ENCODE results near the gene STIM1. TPM values are rescaled to one million over a fixed set of nuclear protein-coding genes. Genes with fewer than 3 reads are reported as not detected.
"Not testable (repeated sequence)": the region's sequence is repeated elsewhere in the genome, so short reads cannot be mapped to it uniquely, and the experiment has no call there.

The STIM1 gene
- total and polyA plus RNA-seq, 12 donors, result 11.9 to 55.7 (median 37.4) TPM

GRCh38 chr11:4006946-4007680 is 151.6 kb downstream of the STIM1 start:
- peaks cover 0 to 6% (median 0%) of the 10 kb centered on the region in 11 donors for H3K9me3 ChIP-seq
- H3K27ac ChIP-seq, result no peak overlapping the region
- H3K4me1 ChIP-seq, result no peaks in the 10 kb centered on the region
- 90 to 92% methylated on average over 3 of the region's 3 CpGs for WGBS, 2 donors
- TF ChIP-seq CTCF (IDR thresholded peaks at IDR 0.05), result no peak
- intact Hi-C loops (cut with DNase I), result no loop called here
- H3K36me3 ChIP-seq, result no peaks in the 10 kb centered on the region
- DNase-seq, result no peak
- H3K27me3 ChIP-seq, result no peaks in the 10 kb centered on the region
- ATAC-seq, result no peak
- H3K4me3 ChIP-seq, result no peak overlapping the region

GRCh38 chr11:4008116-4008515 is 152.7 kb downstream of the STIM1 start:
- ATAC-seq, result no peak
- no peak for TF ChIP-seq CTCF (IDR thresholded peaks at IDR 0.05)
- DNase-seq, result no peak
- intact Hi-C loops (cut with DNase I), result no loop called here
- H3K9me3 ChIP-seq, result peaks cover 0 to 6% (median 0%) of the 10 kb centered on the region in 11 donors
- H3K4me1 ChIP-seq, result no peaks in the 10 kb centered on the region
- H3K27ac ChIP-seq, result no peak overlapping the region
- H3K27me3 ChIP-seq, result no peaks in the 10 kb centered on the region
- no peak overlapping the region for H3K4me3 ChIP-seq
- H3K36me3 ChIP-seq, result no peaks in the 10 kb centered on the region

- H3K27ac ChIP-seq; DNase-seq; ATAC-seq; intact Hi-C loops (cut with DNase I); H3K27me3 ChIP-seq; H3K9me3 ChIP-seq; H3K4me3 ChIP-seq; H3K36me3 ChIP-seq; H3K4me1 ChIP-seq: not testable (repeated sequence)
- WGBS, 2 donors, result 88 to 94% methylated on average over 9 of the region's 9 CpGs
Observed at GRCh38 chr11:4016602-4017001, 161.1 kb downstream of the STIM1 start.

GRCh38 chr11:4017129-4017528 is 161.7 kb downstream of the STIM1 start:
- 91 to 97% methylated on average over 3 of the region's 3 CpGs for WGBS, 2 donors
- no peak overlapping the region for H3K4me3 ChIP-seq
- intact Hi-C loops (cut with DNase I), result no loop called here
- no peak for ATAC-seq
- no peak for TF ChIP-seq CTCF (IDR thresholded peaks at IDR 0.05)
- DNase-seq, result no peak
- H3K36me3 ChIP-seq, result no peaks in the 10 kb centered on the region
- peaks cover 0 to under 1% (median 0%) of the 10 kb centered on the region in 11 donors for H3K9me3 ChIP-seq
- no peaks in the 10 kb centered on the region for H3K4me1 ChIP-seq
- H3K27me3 ChIP-seq, result no peaks in the 10 kb centered on the region
- H3K27ac ChIP-seq, result no peak overlapping the region

- no peaks in the 10 kb centered on the region for H3K27me3 ChIP-seq
- no peaks in the 10 kb centered on the region for H3K4me1 ChIP-seq
- no peak overlapping the region for H3K27ac ChIP-seq
- 96 to 99% methylated on average over 2 of the region's 2 CpGs for WGBS, 2 donors
- DNase-seq (no peak), ATAC-seq (no peak)
- no peaks in the 10 kb centered on the region for H3K9me3 ChIP-seq
- peaks cover 0 to under 1% (median 0%) of the 10 kb centered on the region in 9 donors for H3K36me3 ChIP-seq
- no peak for TF ChIP-seq CTCF (IDR thresholded peaks at IDR 0.05)
- no peak overlapping the region for H3K4me3 ChIP-seq
- intact Hi-C loops (cut with DNase I), result no loop called here
Observed at GRCh38 chr11:4018641-4019040, 163.2 kb downstream of the STIM1 start.

Data from heart right ventricle (tissue), 16 donors.